Mesenteric fat pad (tissue), 1 donor: Measurements from ENCODE around the gene PLEKHJ1. TPM values are rescaled to one million over a fixed set of nuclear protein-coding genes. Genes with fewer than 3 reads are reported as not detected.

Experiments used
- DNase-seq: peaks from one replicate; pipeline ENCODE4 v3.0.0-alpha.2; 2020; ENCODE audit warnings: low spot score
- total RNA-seq: library from RNA; stranded (reverse); fragmentation: NEBNext Ultra II Directional; extraction: Animal tissue kit (Norgen Biotek cat#: 25700); gene quantifications from one replicate; pipeline ENCODE4 v1.2.1, GENCODE V29; 2021
- donor health status: DM: yes; HTN: yes; CAD: no.

The PLEKHJ1 gene
- total RNA-seq, 1 donor from 2014 or later: 46.4 TPM

DNA sequence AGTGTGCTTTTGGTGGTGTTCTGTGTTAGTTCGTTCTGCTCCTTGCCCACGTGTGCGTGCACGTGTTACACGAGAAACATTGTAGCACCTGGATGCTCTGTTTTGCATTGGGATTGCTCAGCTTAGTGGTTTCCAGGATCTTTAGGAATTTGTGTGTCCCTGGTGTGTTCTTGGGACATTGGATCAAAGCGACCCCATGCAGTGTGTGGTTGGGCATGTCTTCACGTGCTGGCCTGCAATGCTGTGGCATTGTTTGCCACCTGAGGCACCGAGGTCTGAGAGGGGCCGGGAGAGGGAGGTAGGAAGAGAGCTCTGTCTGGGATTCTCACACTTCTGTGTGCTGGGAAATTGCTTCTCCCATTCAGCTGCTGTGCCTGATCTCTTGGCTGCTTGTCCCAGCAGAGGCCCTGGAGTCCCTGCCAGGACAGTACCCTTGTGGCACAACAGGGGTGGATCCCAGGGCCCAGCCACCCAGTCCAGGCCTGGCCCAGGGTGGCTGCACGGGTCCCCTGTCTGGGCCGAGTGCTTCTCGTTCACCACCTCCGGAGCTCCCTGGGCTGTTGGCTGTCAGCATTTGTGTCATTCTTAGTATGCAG is 11.3 kb downstream of the PLEKHJ1 start:
- no peak for DNase-seq

DNA sequence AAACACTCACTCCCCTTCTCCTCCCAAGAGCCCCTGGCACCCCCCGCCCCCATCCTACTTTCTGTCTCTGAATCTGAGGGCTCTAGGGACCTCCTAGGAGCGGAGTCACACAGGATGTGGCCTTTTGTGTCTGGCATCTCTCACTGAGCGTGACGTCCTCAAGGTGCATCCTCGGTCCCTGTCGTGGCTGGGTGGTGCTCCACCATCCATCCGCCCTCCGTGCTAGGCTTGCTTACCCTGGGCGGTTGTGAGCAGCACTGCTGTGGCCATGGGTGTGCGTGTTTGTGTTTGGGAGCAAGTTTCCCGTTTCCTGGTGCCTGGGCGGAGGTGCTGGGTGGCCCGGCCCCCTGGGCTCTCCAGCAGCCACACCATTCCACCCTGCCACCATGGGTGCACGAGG is 12.2 kb downstream of the PLEKHJ1 start:
- no peak for DNase-seq

DNA sequence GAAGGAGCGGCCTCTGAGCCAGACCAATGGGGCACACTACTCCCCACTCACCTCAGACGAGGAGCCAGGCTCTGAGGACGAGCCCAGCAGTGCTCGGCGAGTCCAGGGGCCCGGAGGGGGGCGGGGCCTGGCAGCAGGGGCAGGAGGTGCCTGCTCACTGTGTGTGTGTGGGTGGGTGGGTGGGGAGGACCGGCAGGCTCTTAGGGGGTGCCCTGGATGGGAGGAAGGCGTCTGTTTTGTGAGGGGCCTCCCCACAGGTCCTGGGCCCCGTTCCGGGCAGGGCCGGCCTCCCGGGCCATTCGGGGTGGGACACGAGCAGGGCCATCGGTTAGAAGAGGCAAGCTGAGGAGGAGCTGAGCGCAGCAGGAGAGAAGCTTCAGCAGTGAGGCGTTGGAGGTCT is 12.7 kb downstream of the PLEKHJ1 start:
- no peak for DNase-seq

DNA sequence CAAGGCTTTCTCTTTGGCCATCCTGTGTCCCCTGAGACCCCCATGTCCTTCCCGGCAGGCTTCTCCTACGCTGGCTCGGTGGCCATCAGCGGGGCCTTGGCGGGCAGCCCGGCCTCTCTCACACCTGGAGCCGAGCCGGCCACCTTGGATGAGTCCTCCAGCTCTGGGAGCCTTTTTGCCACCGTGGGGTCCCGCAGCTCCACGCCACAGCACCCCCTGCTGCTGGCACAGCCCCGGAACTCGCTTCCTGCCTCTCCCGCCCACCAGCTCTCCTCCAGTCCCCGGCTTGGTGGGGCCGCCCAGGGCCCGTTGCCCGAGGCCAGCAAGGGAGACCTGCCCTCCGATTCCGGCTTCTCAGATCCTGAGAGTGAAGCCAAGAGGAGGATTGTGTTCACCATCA is 14.2 kb downstream of the PLEKHJ1 start:
- DNase-seq: no peak

DNA sequence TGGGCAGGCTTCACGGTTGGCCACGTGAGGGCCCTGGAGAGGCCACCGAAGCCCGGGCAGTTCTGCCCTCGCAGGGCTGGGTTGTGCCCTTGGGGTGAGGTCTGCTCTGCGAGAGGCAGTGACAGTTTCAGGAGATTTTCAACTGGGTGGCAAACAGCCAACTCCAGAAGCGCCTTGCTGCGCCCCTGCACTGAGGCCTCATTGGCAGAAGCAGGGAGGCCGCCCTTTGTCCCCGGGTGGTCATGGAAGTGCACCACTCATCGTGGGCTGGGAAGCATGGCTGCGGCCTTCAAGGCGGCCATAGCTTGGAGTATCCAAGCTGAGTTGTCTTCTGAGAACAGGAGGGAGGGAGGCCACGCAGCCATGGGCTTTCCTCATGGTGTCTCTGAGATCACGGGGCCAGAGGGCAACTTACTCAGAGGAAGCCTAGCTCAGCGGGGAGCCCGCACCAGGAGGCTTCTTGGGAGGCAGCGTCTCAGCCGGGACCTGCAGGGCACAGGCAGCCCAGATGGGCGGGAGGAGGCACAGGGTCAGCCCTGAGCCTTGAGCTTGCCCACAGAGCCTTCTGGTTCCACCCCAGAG is 14.8 kb downstream of the PLEKHJ1 start:
- DNase-seq: no peak

DNA sequence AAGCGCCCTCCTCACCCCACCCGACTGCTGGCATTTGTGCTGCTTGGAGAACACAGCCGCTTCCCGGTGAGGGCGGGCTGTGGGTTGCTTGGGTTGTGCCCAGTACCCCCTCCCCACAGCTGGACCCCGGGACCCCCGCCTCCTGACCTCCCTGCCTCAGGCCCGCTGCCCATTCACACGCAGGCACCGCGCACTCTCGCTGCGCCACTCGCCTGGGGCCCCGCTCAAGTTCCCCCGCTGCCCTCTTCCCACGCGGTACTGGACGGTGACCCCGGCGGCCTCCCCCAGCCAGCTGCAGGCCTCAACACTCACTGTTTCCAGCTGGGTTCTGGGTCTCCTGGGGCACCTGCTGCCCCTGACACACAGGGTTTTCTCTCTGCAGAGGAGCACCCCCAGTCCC is 16.4 kb downstream of the PLEKHJ1 start:
- DNase-seq: no peak

DNA sequence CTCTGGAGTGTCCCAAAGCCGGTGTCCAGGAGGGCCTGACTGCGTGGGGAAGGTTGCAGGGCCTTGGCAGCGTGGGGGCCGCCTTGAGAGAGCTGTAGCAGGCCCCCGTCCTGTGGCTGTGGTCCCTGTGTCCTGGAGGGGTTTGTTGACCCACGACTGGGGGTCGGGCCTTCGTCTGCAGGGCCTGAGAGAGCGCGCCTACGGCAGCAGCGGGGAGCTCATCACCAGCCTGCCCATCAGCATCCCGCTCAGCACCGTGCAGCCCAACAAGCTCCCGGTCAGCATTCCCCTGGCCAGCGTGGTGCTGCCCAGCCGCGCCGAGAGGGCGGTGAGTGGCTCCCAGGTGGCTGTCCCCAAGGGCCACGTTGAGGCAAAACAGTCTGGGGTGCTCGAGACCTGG is 18.5 kb downstream of the PLEKHJ1 start:
- DNase-seq: no peak

DNA sequence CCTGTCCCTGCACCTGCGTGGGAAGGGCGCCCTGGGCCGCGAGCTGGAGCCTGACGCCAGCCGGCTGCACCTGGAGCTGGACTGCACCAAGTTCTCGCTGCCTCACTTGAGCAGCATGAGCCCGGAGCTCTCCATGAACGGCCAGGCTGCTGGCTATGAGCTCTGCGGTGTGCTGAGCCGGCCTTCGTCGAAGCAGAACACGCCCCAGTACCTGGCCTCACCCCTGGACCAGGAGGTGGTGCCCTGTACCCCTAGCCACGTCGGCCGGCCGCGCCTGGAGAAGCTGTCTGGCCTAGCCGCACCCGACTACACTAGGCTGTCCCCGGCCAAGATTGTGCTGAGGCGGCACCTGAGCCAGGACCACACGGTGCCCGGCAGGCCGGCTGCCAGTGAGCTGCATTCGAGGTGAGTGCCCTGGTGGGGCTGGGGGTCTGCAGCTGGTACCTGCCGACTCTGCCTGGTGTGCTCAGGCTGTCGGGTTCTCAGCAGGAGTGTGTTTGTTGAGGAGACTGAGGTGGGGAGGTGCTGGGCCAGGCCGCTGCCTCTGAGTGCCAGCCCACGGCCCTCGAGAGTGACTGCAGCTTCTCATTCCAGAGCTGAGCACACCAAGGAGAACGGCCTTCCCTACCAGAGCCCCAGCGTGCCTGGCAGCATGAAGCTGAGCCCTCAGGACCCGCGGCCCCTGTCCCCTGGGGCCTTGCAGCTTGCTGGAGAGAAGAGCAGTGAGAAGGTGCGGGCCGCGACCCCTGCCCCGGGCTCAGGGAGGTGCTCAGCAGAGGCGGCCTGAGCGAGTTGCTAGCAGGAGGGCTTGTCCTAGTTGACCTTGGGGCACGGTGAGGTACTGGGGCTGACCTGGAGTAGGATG is 19.5 kb downstream of the PLEKHJ1 start:
- no peak for DNase-seq

DNA sequence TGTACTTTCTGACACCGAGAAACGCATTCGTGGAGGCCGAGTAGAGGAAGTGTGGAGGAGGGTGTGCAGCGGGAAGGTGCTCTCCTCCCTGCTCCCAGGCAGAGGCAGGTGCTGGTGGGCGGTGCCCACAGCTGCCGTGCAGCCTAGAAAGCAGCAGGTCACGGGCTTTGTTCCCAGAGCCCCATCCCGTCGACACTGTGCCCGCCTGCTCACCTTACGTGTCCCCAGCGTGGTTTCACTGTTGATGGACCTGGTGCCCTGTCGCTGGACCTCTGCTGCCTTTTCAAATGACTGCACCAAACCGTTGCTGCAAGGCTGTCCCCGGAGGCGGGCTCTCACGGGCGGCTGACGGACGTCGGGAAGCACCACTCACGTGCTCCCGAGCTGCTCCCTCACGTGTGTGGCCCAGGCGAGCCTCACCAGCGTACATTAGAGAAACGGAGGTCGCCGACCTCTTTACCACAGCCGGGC is 20.8 kb downstream of the PLEKHJ1 start:
- DNase-seq: no peak

DNA sequence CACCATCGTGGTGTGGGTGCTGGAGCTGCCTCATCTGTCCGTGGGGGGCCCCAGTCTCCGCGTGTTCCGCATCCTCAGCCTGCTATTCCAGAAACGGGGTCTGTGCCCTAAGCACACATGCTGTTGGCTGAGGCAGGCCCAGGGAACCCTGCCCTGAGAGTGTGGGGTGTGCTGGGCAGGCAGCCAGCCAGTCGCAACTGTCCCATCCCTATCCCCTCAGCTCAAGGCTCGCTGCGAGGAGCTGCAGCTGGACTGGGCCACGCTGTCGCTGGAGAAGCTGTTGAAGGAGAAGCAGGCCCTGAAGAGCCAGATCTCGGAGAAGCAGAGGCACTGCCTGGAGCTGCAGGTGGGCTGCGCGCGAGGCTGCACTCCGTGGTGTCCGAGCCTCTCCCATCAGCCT is 21.9 kb downstream of the PLEKHJ1 start:
- no peak for DNase-seq

DNA sequence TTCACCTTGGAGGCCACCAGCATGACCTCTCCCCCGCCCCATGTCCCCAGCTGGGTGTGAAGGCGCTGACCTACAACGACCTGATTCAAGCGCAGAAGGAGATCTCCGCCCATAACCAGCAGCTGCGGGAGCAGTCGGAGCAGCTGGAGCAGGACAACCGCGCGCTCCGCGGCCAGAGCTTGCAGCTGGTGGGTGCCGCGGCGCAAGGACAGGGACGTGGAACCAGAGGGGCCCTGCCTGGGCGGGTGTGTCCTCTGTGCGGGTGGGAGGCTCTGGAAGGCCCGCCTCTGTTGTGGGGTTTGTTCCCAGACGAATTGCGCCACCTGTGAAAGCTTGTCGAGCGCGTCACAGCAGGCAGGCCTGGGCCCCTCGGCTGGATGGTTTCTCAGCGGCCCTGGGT is 22.3 kb downstream of the PLEKHJ1 start:
- DNase-seq: no peak

DNA sequence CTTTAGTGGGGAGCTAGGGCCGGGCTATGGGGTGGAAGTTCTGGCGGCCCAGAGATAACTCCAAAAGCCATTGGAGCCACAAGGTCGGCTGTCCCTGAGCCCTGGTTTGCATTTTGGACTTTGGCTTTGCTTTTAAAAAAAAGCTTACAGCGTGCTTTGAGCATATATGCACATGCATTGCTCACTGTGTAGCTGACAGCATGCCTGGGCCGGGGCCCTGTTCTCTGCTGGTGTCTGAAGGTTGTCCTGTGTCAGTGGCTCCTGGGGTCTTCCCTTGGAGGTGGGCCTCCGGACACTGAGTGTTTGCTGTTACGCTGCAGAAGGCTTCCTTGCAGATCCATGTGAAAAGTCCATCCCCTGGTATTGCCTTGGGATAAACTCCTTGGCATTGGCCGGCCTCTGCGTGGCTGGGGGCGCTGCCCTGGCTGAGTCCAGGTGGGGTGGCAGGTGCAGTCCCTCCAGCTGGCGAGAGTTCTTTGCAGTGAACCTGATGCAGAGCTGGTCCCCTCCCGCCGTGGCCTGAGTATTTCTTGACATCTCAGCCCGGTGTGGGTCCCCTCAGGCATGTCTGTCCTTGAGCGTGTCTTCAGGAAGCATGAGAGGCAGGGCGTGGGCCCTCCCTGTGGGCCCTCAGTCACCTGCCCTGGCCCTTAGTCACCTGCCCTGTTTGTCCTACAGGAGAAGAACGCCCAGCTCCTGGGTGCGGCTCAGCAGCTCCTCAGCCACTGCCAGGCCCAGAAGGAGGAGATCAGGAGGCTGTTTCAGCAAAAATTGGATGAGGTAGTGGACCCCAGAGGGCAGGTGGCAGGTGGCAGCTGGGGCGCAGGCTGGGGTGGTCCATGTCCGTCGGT is 23.0 kb downstream of the PLEKHJ1 start:
- DNase-seq: no peak

DNA sequence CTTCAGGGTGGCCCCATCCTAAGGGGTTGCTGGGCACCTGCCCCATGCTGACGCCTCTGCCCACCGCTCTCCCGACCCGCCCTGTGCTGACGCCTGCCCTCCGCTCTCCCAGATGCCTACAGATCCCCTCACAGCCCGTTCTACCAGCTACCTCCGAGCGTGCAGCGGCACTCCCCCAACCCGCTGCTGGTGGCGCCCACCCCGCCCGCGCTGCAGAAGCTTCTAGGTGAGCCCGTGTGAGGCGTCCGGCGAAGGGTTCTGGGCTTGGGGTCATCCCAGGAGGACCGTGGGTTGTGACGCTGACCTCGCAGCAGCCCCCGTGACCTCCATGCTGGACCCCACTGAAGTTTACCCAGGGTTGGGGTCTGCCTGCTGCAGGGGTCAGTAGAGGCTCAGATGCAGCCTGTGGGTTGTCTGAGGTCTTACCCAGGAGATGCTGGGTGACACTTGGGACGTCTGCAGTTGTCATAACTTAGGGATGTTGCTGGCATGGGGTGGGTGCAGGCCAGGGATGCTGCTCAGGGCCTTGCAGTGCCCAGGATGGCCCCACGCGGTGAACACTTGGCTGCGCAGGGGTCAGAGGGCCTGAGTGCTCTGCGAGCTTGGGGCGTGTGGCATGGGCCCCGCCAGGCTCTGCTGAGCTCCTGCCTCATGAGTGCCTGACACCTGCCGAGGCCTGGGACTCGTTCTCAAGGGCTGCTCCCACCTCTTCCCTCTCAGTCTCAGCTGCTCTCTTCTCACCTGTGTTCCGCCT is 25.0 kb downstream of the PLEKHJ1 start:
- DNase-seq: no peak

DNA sequence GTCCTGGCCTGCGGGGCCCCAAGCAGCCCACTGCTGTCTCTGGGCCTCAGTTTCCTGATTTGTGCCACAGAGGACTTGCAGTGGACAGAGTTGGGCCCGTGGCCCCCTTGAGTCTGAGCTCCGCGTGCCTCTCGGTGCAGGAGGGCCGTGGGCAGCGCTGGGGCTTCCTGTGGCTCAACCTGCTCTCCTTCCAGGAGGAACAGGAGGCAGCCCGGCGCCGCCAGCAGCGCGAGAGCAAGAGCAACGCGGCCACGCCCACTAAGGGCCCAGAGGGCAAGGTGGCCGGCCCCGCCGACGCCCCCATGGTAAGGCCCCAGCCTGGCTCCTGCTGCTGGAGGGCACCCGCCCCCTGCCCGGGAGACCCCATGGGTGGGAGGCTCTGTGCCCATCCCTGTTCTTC is 25.9 kb downstream of the PLEKHJ1 start:
- no peak for DNase-seq

DNA sequence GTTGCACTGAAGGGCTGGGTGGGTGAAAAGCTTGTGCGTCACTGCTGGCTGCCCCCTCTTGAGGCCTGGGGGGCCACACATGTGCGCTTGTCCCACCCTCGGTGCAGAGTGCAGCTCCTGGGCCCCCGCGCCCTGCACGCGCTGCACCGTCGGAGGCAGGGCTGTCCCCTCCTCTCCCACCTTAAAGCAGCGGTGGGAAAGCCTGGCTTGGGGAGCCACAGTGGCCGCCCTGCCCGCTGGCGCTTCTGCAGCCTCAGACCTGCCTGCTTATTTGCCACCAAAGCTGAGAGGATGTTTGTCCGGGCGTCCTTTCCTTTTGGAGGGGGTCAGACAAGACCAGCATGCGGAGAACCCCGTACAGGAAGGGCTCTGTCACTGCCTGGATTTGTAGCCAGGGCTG is 26.7 kb downstream of the PLEKHJ1 start:
- DNase-seq: no peak

DNA sequence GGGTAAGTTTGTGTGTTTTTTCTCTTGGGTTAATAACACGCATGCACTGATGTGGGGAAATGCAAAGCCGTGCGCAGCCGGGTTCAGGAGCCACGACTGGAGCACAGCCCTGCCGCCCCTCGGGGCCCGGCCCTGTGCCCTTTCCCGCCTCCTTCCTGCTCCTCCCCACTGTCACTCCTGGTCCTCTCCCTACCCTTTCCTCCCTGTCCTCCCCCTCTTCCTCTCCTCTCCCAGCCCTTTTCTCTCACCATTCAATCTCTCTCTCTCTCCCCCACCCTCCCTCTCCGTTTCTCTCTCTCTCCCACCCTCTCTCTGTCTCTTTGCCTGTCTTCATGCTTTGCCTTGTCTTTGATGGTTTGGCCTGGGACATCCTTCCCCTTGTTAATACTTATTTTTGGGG is 27.2 kb downstream of the PLEKHJ1 start:
- no peak for DNase-seq

DNA sequence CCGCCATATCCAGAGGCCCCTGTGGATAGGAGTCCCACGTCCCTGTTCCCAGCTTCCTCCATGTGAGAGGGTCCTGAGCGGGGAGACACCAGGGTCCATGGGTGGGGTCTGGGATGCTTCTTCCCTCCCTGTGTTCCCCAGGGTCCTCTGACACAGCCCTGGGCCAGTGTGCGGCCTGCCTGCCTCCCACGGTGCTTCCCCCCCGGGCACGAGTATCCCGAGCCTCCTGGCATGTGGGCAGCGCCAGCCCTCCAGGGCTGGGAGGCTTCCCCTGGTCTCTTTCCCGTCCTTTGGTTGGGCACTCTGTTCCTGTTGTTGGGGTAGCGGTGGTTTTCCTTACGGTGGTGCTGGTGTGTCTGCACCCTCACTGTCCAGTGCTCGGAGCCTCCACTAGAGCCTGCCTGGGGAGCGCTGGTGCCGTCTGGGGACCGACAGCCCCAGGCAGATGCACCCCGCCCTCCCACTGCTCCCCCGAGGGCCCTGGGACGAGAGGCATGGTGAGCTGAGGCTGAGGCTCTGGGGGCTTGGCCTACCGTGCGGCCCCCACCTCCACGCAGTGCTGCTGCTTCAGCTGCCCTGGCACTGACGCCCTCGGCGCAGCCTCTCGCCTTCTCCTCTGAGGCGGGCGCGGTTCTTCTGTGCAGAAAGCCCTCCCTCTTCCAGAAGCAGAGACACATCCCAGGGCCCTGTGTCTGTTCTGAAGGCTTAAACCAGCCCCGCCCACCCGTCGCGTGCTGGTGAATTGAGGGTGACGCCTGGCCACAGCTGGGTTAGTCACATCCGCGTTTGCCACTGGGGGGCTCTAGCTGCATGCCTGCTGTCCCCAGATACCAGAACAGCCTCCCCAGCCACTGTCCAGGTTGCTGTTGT is 27.9 kb downstream of the PLEKHJ1 start:
- no peak for DNase-seq

DNA sequence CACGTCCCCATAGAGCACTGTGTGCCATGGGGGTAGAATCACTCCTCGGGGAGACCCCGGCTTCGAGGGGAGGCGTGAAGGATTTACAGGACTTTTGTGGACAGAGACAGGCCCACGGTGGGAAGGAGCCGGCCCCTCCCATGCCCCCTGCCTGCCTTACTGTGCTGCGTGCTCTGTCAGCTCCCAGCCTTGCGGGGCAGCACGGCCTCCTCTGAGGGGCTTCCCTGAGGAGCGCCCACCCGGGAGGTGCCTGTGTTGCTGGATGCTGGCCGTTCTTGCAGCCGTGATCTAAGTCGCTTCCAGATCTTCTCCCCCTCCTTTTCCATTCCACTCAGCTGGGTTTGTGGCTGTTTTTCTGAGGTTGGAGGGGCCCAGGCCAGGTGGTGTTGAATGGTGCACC is 29.1 kb downstream of the PLEKHJ1 start:
- DNase-seq: no peak

DNA sequence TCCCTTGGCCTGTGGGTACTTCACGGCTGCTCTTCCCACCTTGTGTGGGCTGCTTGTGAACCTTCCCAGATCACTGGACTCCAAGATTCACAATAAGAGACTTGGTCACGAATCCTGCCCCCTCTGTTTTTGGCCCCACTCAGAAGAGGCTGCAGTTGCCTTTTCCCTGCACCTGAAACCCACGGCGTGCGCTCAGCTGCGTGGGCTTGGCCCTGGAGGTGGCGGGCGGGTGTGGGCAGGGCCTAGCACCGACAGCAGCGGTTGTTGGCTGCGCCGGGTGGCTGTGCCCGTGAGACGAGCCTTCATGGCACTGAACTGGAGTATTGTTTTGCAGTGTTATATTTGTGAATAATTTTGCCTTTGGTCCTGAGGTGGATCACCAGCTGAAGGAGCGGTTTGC is 33.8 kb downstream of the PLEKHJ1 start:
- DNase-seq: no peak
